ENCODE results near the gene PELI2.

PELI2 gene, protein sequence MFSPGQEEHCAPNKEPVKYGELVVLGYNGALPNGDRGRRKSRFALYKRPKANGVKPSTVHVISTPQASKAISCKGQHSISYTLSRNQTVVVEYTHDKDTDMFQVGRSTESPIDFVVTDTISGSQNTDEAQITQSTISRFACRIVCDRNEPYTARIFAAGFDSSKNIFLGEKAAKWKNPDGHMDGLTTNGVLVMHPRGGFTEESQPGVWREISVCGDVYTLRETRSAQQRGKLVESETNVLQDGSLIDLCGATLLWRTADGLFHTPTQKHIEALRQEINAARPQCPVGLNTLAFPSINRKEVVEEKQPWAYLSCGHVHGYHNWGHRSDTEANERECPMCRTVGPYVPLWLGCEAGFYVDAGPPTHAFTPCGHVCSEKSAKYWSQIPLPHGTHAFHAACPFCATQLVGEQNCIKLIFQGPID

GRCh38 chr14:56117765-56118610 lies at the start of gene PELI2:
Gene PELI2, plus strand, starts transcription at chr14:56118411. Its CDS starts 250 bp downstream, at chr14:56118661.
- peak; percentile 50 for DNase-seq (ENCODE audit: low spot score)

DNA sequence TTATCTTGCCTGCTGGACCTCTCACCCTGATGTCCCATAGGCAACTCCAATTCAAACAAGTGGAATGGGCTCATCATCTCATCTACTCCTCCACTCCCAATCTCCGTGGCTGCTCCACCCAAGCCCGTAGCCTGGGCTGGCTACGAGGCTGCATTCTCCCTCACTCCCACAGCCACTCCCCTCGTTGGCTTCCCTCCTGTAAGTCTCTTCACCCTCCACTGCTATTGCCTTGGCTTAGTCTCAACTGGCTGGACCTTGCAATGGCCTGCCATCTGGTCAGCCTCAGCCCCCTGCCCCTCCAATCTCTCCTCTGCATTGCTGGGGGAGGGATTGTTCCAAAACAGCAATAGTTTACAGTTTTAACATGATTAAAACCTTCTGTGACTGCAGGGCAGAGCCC lies 44.4 kb upstream of the PELI2 start:
- DNase-seq (ENCODE audit: low spot score), result no peak

GRCh38 chr14:56075301-56075700 lies 42.9 kb upstream of the PELI2 start:
- DNase-seq (ENCODE audit: low spot score), result no peak

- DNase-seq (ENCODE audit: low spot score), result no peak
These were observed 37.1 kb upstream of the PELI2 start for GRCh38 chr14:56081139-56081538.

GRCh38 chr14:56082880-56083279 lies 35.3 kb upstream of the PELI2 start:
- no peak for DNase-seq (ENCODE audit: low spot score)

DNA sequence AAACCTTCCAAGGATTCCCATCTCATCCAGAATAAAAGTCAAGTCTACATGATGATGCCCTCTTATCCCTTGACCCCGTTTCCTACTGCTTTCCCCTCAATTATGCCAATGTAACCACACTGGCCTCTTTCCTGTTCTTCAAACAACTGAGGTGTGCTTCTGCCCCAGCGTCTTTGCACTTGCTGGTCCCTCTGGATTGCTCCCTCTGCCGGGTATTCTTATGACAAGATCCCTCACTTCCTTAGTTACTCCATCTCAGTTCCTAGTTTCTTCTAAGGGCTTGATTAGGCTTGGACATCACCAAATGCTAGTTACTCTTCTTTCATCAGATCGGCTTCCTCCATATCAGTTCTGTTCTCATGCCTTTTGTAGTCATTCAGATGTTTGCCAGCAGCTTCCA lies 32.7 kb upstream of the PELI2 start:
- DNase-seq (ENCODE audit: low spot score), result no peak

- no peak for DNase-seq (ENCODE audit: low spot score)
These were observed 30.3 kb upstream of the PELI2 start for GRCh38 chr14:56087671-56088471.

- no peak for DNase-seq (ENCODE audit: low spot score)
These were observed 29.3 kb upstream of the PELI2 start for GRCh38 chr14:56088941-56089340.

DNA sequence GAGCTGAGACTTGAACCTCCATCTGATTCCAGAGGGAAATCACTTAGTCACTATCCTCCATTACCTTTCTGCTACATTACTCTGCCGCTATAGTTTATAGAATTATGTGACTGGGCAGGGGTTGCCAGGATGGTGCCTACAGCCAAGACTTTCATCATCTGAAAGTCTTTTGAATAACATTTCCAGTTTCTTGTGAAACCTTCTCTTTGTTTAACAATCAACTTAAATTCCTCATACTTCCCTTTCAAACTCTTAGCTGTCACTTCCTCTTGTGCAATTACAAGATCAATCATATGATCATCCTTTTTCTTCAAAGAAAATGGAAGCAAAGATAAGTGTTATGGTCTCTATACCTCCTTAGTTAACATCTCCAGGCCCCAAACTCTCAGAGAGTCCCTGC lies 25.4 kb upstream of the PELI2 start:
- DNase-seq (ENCODE audit: low spot score), result no peak

DNA sequence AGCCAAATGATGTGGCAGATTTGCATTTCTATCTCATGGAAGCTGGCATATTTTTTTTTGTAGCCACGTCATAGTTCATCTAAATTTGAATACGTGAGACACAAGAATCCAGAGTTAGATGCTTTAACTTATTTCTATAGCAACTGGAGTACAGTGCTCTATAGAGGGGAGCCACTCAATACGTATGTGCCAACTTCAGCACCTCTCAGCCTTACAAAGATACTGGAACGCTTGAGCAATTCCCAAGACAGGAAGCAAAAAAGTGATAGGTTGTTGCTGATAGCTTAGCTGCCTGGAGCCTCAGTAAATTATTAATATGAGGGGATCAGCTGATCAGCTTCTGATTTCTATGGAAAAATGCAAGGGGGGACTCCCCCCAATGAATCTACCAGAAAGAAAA lies 24.1 kb upstream of the PELI2 start:
- DNase-seq (ENCODE audit: low spot score), result no peak

- DNase-seq (ENCODE audit: low spot score), result no peak
These were observed 20.2 kb upstream of the PELI2 start for GRCh38 chr14:56098021-56098420.

- DNase-seq (ENCODE audit: low spot score), result no peak
These were observed 19.0 kb upstream of the PELI2 start for GRCh38 chr14:56099081-56099797.

DNA sequence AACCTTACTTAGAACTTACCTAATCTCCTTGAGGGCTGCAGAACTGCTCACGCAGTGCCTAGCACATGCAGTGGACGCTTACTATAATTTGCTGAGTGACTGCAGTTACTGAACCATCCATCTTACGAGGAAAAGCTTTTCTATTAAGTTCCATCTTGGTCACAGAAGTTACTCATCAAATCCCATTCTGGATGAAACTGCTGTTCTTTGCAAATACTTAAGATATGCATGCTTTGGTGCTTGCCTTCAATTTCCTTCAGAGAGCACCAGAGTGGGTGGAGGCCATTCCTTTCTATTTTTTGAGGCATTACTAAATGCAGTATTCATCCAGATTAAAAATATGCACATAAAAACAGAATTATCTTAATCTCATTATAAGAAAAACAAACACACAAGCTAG lies 17.7 kb upstream of the PELI2 start:
- no peak for DNase-seq (ENCODE audit: low spot score)

- no peak for DNase-seq (ENCODE audit: low spot score)
These were observed 15.3 kb upstream of the PELI2 start for GRCh38 chr14:56102941-56103340.

DNA sequence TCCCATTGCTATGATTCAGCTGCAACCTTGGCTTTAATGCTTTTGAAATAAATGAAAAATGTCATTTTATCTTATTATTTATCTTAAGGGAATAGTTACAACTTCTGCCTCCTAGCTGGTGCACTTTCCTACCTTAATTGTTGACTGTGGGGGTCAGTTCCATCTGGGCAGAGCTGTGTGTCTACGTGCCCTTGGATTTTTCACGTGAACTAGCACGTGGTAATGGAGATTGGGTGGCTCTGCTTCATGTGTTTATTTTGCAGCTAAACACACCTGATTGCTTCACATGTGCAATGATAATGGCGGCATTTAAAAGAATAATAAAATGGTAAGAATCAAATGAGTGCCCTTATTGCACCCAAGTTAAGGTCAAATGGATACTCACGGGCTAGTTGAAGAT lies 10.6 kb upstream of the PELI2 start:
- no peak for DNase-seq (ENCODE audit: low spot score)

DNA sequence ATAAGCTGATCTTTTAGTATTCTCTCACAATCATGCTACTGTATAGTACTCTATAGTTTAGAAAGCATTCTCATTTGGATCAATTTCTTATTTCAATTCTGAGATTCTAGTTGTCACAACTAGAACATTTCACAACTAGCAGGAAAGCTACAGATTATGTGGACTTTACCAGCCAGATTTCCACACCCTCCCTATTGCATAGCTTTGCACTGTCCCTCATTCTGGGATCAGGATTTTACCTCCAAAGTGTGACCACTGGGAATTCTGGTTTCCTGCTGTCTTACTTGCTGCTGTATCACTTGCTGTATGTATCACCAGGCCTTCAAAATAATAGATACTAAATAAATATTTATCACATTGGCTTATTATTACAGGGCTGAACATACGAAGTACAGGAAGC lies 10.2 kb upstream of the PELI2 start:
- no peak for DNase-seq (ENCODE audit: low spot score)

DNA sequence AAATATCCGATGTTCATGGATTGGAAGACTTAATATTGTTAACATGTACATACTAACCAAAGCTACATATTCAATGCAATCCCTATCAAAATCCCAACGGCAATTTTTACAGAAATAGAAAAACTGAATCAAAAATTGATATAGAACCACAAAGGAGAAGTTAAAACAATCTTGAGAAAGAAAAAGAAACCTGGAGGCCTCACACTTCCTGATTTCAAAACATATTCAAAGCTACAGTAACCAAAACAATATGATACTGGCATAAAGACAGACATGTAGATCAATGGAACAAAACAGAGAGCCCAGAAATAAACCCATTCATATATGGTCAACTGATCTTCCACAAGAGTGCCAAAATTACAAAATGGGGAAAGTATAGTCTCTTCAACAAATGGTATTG lies 5.4 kb upstream of the PELI2 start:
- no peak for DNase-seq (ENCODE audit: low spot score)

DNA sequence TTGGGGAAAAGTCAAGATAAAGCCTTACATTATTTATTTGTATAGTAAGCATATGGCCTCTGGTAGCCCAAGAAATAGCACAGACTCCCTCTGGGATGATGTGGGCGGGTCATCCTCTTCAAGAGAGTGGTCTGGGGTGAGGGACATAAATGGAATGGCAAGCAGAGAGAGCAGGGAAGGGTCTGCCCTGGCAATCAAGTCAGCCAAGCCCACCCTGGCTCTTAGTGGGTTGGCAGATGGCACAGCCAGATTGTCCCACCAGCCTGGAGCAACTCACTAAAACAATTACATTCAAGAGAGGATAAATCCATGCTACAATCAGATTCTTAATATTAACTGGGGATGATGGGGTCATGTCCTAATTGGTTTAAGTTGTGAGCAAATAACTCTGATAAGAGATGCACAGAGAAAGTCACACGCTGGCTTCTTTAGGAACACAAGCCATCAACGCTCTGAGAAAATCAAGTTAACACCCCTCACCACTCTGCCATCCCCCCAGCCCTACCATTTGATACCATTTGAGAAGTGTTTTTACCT lies 2.8 kb upstream of the PELI2 start:
- DNase-seq (ENCODE audit: low spot score), result no peak

GRCh38 chr14:56115976-56116893 lies 2.0 kb upstream of the PELI2 start:
- no peak for DNase-seq (ENCODE audit: low spot score)

DNA sequence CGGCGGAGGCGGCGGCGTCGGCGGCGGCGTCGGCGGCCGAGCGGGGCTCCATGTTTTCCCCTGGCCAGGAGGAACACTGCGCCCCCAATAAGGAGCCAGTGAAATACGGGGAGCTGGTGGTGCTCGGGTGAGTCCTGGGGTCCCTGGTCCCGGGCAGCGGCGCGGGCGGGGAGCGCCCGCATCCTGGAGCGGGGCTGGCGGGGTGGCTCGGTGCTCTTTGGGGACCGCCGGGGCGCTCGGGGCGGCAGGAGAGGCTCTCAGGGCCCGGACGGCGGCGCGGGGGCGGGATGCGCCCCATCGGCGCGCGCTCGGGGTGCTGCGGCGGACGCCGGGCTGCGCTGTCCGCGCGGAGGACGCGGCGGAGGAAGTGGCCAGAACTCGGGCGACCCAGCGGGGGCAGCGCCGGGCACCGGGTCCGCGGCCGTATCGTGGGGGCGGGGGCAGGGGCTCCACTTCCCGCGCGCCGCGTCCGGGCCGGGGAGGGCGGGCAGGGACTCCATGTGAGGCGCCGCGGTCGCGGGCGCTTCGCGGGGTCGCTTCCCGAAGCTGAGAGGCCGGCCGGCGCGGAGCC lies 485 bp downstream of the PELI2 start:
- no peak for DNase-seq (ENCODE audit: low spot score)

All from activated CD4-positive, alpha-beta T cell treated with anti-CD3 and anti-CD28 coated beads, Interleukin-2, Interleukin-4, amounts not matched to agents 100 ng/mL and 50 ng/mL, durations not matched to agents 16 hours and 8 hours (primary cell).